HepG2 (cell line): Measurements from ENCODE around the gene SEPTIN5. TPM values are rescaled to one million over a fixed set of nuclear protein-coding genes. Genes with fewer than 3 reads are reported as not detected.

Experiments used
- CTCF ChIP-seq: sonication (generic); formaldehyde crosslinking; IDR thresholded peaks from 2 replicates; pipeline ENCODE4 v1.5.0; 2020; ENCODE audit warnings: mild to moderate bottlenecking, missing genetic modification reagents, moderate library complexity
- DNMT1 ChIP-seq: sonication (generic); formaldehyde crosslinking; IDR thresholded peaks from 2 replicates; pipeline ENCODE4 v1.5.1; 2020; ENCODE audit warnings: mild to moderate bottlenecking, missing genetic modification reagents
- EED ChIP-seq: sonication (generic); formaldehyde crosslinking; IDR thresholded peaks from 2 replicates; pipeline ENCODE4 v1.5.0; 2020; ENCODE audit warnings: mild to moderate bottlenecking, missing genetic modification reagents
- ETV6 ChIP-seq: sonication (generic); formaldehyde crosslinking; conservative IDR thresholded peaks from 2 replicates; pipeline ENCODE4 v1.4.0; 2020; ENCODE audit warnings: missing genetic modification reagents
- HNRNPL ChIP-seq: fragments of 200-400 bp; formaldehyde crosslinking; IDR thresholded peaks from 2 replicates; pipeline ENCODE4 v1.6.1; 2017; ENCODE audit warnings: mild to moderate bottlenecking, low read depth, low read length
- HOXA3 ChIP-seq: sonication (generic); formaldehyde crosslinking; IDR thresholded peaks from 2 replicates; pipeline ENCODE4 v1.5.0; 2020; ENCODE audit warnings: missing genetic modification reagents
- IKZF4 ChIP-seq: sonication (generic); formaldehyde crosslinking; IDR thresholded peaks from 2 replicates; pipeline ENCODE4 v1.5.1; 2020; ENCODE audit warnings: borderline replicate concordance, mild to moderate bottlenecking, low read depth, missing genetic modification reagents; ENCODE audit errors: not compliant biosample characterization
- NCOA1 ChIP-seq: sonication (generic); formaldehyde crosslinking; IDR thresholded peaks from 2 replicates; pipeline ENCODE4 v1.9.0; 2021; ENCODE audit warnings: missing genetic modification reagents
- NR2F6 ChIP-seq, 2 experiments: IDR thresholded peaks; 2 replicates each; pipeline ENCODE4 v1.6.1; 2016; ENCODE audit warnings: antibody characterized with exemption in 1 of 2, mild to moderate bottlenecking in 1 of 2
- RAD51 ChIP-seq: fragments of 450-650 bp; IDR thresholded peaks from 2 replicates; pipeline ENCODE4 v1.6.1; 2016; ENCODE audit warnings: borderline replicate concordance
- SAFB2 ChIP-seq: sonication (generic); formaldehyde crosslinking; IDR thresholded peaks from 2 replicates; pipeline ENCODE4 v1.5.1; 2020; ENCODE audit warnings: missing genetic modification reagents, low read depth, mild to moderate bottlenecking, borderline replicate concordance
- SIN3B ChIP-seq: fragments of 150-350 bp; IDR thresholded peaks from 2 replicates; pipeline ENCODE4 v1.6.1; 2014; ENCODE audit warnings: low read length
- SMAD3 ChIP-seq: sonication (generic); formaldehyde crosslinking; IDR thresholded peaks from 2 replicates; pipeline ENCODE4 v1.4.0; 2020; ENCODE audit warnings: missing genetic modification reagents
- YY1 ChIP-seq: IDR thresholded peaks from 2 replicates; pipeline ENCODE4 v1.6.1; 2011; ENCODE audit warnings: low read length, low read depth, moderate library complexity, mild to moderate bottlenecking; ENCODE audit not compliant: insufficient read depth, insufficient replicate concordance
- ZFYVE20 ChIP-seq: sonication (generic); formaldehyde crosslinking; IDR thresholded peaks from 2 replicates; pipeline ENCODE4 v1.8.0; 2023; ENCODE audit warnings: low read depth, mild to moderate bottlenecking, moderate library complexity, missing genetic modification reagents, borderline replicate concordance
- ZNF225 ChIP-seq: sonication (generic); formaldehyde crosslinking; IDR thresholded peaks from 2 replicates; pipeline ENCODE4 v1.4.0; 2020; ENCODE audit warnings: mild to moderate bottlenecking, missing genetic modification reagents
- ZNF34 ChIP-seq: sonication (generic); formaldehyde crosslinking; IDR thresholded peaks from 2 replicates; pipeline ENCODE4 v1.4.0; 2020; ENCODE audit warnings: mild to moderate bottlenecking, missing genetic modification reagents, borderline replicate concordance
- ZNF501 ChIP-seq: sonication (generic); formaldehyde crosslinking; IDR thresholded peaks from 2 replicates; pipeline ENCODE4 v1.5.1; 2020; ENCODE audit warnings: mild to moderate bottlenecking, moderate library complexity, missing genetic modification reagents
- ZSCAN21 ChIP-seq: sonication (generic); formaldehyde crosslinking; IDR thresholded peaks from 2 replicates; pipeline ENCODE4 v1.8.0; 2022; ENCODE audit warnings: mild to moderate bottlenecking, missing genetic modification reagents, moderate library complexity, borderline replicate concordance
- polyA plus RNA-seq, 8 experiments: library from polyadenylated mRNA; depleted of rRNA in 3 of 8; stranded (reverse) in 7 of 8; unstranded in 1 of 8; fragments of >200 nt; fragmentation: Illumina TruSeq in 4 of 8; extraction: Trizol in 4 of 8; gene quantifications; 2 replicates each; pipeline versions ENCODE4 v1.2.1 to v1.2.3, GENCODE V29; 2011 to 2016; ENCODE audit warnings: low read depth in 4 of 8, missing spikeins in 1 of 8, mixed read lengths in 1 of 8; ENCODE audit not compliant: insufficient read depth in 1 of 8
- total RNA-seq, 5 experiments: library from RNA; depleted of rRNA; stranded (reverse); fragments of >200 nt; fragmentation: Illumina TruSeq; extraction: Trizol; gene quantifications; 2 replicates each; pipeline ENCODE4 v1.2.3, GENCODE V29; 2016; ENCODE audit warnings: low read depth in 1 of 5
- TF ChIP-seq, protein P1 (sequence below): IDR thresholded peaks from 2 replicates; pipeline ENCODE4 v1.6.1; 2016; ENCODE audit warnings: missing compliant biosample characterization, missing genetic modification reagents, borderline replicate concordance
- TF ChIP-seq, protein P2 (sequence below): sonication (generic); formaldehyde crosslinking; IDR thresholded peaks from 2 replicates; pipeline ENCODE4 v1.4.0; 2020; ENCODE audit warnings: missing genetic modification reagents, mild to moderate bottlenecking, borderline replicate concordance

Gene SEPTIN5
- total and polyA plus RNA-seq, 2 of the 13 experiments (the other 11 are each of a cell fraction or from before 2014, with no cell fraction given): 0.33 TPM; not detected in 1

- TF ChIP-seq ZSCAN21 (CRISPR knock-in tag) (no peak), ETV6 (CRISPR knock-in tag) (no peak), CTCF (peak; percentile 80), SMAD3 (CRISPR knock-in tag) (no peak), SAFB2 (CRISPR knock-in tag) (no peak), HNRNPL (no peak), ZNF225 (CRISPR knock-in tag) (peak; percentile 28; the same call in 1 of the 2 replicates), NR2F6 (IDR thresholded peaks at IDR 0.05) (no peak), NR2F6 (CRISPR knock-in tag; IDR thresholded peaks at IDR 0.05) (no peak), ZNF501 (CRISPR knock-in tag) (0 out of 2 replicates have a peak, but pooled peaks have one; percentile 31), RAD51 (no peak), IKZF4 (CRISPR knock-in tag) (peak; percentile 53), SIN3B (no peak), ZFYVE20 (CRISPR knock-in tag) (no peak), YY1 (peak; percentile 39), ZNF34 (CRISPR knock-in tag) (no peak), DNMT1 (CRISPR knock-in tag) (no peak), HOXA3 (peak; percentile 17; the same call in 1 of the 2 replicates), EED (CRISPR knock-in tag) (no peak), NCOA1 (no peak)
- TF ChIP-seq, protein P1, sequence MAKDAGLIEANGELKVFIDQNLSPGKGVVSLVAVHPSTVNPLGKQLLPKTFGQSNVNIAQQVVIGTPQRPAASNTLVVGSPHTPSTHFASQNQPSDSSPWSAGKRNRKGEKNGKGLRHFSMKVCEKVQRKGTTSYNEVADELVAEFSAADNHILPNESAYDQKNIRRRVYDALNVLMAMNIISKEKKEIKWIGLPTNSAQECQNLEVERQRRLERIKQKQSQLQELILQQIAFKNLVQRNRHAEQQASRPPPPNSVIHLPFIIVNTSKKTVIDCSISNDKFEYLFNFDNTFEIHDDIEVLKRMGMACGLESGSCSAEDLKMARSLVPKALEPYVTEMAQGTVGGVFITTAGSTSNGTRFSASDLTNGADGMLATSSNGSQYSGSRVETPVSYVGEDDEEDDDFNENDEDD: peak; percentile 67; the same call in 1 of the 2 replicates
- TF ChIP-seq, protein P2, sequence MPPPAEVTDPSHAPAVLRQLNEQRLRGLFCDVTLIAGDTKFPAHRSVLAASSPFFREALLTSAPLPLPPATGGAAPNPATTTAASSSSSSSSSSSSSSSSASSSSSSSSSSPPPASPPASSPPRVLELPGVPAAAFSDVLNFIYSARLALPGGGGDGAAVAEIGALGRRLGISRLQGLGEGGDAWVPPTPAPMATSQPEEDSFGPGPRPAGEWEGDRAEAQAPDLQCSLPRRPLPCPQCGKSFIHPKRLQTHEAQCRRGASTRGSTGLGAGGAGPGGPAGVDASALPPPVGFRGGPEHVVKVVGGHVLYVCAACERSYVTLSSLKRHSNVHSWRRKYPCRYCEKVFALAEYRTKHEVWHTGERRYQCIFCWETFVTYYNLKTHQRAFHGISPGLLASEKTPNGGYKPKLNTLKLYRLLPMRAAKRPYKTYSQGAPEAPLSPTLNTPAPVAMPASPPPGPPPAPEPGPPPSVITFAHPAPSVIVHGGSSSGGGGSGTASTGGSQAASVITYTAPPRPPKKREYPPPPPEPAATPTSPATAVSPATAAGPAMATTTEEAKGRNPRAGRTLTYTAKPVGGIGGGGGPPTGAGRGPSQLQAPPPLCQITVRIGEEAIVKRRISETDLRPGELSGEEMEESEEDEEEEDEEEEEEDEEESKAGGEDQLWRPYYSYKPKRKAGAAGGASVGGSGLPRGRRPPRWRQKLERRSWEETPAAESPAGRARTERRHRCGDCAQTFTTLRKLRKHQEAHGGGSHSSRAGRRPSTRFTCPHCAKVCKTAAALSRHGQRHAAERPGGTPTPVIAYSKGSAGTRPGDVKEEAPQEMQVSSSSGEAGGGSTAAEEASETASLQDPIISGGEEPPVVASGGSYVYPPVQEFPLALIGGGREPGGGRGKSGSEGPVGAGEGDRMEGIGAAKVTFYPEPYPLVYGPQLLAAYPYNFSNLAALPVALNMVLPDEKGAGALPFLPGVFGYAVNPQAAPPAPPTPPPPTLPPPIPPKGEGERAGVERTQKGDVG: no peak
These were observed 3.6 kb downstream of the SEPTIN5 start (continued) for GRCh38 chr22:19717691-19718455.
